GM19238 (cell line): ENCODE measurements around the gene MIER1.
"Not testable (repeated sequence)": the region's sequence is repeated elsewhere in the genome, so short reads cannot be mapped to it uniquely, and the experiment has no call there.

Source experiments
- DNase-seq: peaks from one replicate; pipeline ENCODE4 v3.0.0; 2011; ENCODE audit warnings: low spot score; ENCODE audit not compliant: insufficient read length

MIER1 gene

DNA sequence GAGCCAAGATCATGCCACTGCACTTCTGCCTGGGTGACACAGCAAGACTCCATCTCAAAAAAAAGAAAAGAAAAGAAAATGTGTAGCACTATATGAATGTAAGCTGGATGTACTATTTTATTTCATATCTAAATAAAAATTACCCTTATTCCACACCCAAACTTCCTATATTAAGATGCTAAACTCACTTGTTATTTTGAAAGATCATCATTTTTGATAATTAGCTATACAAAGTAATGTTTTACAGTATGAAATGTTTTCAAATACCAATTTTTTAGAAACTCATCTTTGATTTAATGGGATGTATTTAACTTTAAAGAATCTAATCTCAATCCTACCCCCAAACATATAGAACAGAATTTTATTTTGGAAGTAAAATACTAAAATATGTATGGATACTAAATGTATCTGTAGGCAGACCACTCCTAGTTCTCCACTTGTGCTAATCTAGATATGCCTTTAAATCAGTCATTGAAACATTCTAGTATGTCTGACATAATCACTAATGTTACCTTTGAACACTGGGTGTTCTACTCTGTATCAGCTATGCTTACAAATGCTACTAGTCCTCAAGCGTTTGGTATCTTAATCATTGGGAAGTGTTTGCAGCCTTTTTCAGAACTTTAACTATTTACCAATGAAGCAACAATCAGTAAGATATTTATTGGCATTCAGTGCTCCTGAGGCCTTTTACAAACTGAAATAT lies 12.9 kb downstream of the MIER1 start:
- DNase-seq, result no peak

DNA sequence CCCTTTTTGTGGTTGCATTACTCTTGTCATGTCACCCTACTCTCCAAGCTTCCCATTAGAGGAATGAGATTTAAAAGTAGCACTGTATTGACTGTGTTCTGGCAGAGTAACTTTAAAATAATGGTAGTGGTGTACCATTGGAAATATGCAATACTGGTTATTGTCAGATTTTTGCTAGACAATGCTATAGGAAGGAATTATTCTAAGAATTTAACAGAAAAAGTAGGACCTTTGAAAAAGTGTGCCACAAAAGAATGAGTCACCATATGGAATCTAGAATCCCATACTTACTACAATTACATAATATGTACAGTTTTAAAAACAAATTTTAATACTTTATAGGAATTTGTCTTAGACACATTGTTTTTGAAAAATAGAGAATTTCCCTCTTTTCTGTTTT lies 13.8 kb downstream of the MIER1 start:
- DNase-seq, result no peak

DNA sequence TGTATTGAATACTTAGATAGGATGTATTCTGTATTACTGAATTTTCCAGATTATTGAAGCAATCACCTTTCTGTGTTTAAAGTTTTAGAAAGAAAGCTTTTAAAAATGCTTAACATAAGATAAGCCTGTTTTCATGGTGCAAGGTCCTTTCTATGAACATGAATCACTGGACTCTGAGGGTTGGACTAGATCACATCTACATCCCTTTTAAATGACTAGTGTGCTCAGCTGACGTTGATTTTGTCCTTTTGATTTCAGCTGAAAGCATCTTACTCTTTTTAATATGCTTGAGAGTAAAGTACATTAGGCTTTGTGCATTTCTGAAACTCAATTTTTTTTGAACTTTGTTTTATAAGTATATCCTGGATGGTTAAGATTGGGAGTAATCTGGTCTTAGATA lies 16.2 kb downstream of the MIER1 start:
- no peak for DNase-seq

DNA sequence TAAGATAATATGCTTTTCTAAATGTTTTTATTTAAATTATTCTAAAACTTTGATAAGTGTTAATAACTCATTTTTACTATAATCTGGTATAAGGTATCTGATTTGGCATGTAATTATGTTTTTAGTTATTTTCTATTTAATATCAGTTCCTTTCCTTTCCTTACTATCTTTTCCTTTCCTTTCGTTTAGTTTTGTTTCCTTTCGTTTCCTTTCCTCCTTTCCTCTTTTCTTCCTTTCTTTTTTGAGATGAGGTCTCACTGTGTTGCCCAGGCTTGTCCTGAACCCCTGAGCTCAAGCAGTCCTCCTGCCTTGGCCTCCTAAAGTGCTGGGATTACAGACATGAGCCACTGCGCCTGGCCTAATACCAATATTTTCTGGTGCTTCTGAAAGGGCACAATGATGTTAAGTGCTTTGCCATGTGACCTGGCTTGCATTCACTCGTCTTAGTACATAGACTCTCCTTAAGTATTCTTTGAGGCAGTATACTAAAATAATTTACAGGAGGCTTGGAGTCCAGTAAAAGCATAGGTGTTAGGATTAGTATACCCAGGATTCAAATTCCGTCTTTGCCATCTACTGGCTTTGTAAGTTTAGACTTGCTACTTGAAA lies 18.7 kb downstream of the MIER1 start:
- DNase-seq, result no peak

DNA sequence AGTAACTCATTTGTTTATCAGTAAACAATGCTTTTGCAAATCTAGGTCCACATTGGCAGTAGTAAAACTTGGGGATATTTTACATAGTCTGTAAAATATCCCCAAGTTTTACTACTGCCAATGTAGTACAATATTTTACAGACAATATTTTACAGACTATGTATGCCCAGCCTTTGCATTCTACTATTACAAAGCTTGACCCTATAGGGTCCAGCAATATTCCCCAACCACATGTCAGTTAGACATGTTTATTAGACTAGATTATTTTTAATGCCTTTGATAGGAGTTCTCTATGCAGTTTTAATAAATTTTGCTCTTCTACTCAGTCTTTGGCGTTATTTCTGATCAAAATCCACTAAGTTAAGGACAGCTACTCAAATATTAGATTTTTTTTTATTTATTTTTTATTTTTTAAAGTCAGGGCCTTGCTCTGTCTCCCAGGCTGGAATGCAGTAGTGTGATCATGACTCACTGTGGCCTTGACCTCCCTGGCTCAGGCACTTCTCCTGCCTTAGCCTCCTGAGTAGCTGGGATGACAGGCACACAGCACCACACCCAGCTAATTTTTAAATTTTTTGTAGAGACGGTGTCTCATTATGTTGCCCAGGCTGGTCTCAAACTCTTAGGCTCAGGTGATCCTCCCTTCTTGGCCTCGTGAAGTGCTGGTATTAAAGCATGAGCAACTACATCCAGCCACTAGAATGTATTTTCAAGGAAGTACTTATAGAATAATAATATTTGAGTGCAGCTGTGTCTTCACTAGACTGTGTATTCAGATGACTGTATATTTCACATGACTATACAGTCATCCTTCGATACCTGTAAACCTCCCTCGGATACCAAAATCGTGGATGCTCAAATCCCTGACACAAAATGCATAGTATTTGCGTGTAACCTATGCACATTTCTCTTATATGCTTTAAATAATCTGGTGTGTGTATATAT lies 19.8 kb downstream of the MIER1 start:
- no peak for DNase-seq

DNA sequence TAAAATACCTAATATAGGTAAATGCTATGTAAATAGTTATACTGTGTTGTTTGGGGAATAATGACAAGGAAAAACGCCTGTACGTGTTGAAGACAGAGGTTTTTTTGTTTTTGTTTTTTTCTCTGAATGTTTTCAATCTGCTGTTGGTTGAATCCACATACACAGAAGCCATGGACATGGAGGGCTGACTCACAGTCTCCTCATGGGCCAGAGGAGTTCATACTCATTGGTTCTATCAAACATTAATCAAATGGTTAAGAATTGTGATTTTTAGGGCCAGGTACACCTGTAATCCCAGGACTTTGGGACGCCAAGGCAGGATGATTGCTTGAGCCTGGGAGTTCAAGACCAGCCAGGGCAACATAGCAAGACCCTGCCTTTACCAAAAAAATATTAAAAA lies 20.5 kb downstream of the MIER1 start:
- no peak for DNase-seq

DNA sequence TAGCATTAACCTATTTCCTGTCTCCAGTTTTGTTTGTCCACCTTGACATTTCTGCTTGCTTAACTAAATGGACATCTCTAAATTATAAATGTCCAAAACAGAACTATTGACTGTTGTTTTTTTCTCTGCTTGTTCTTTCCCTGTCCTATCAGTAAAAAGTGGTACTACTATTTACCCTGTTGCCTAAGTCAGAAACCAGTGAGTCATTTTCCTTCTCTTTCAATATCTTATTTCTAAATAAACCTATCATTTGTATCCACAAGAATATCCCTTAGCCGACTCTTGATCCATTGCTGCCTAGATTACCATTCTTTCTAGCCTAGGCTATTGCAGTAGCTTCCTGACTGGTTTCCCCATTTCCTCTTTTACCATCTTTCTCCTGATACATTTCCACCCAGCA lies 22.5 kb downstream of the MIER1 start:
- DNase-seq, result no peak

DNA sequence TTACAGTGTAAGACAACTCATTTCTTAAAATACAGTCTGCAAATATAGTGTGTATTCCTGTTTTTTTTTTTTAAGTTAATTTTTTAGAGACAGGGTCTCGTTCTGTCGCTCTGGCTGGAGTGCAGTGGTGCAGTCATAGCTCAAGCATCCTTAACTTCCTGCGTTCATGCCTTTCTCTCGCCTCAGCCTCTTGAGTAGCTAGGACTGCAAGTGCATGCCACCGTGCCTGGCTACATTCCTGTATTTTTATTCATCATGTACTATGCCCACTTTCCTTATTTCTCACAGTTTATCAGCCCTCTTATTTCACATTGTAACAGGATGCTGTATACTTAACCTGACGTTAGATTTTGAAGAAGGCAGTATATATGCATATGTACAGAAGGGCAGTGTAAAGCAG lies 26.7 kb downstream of the MIER1 start:
- DNase-seq, result no peak

DNA sequence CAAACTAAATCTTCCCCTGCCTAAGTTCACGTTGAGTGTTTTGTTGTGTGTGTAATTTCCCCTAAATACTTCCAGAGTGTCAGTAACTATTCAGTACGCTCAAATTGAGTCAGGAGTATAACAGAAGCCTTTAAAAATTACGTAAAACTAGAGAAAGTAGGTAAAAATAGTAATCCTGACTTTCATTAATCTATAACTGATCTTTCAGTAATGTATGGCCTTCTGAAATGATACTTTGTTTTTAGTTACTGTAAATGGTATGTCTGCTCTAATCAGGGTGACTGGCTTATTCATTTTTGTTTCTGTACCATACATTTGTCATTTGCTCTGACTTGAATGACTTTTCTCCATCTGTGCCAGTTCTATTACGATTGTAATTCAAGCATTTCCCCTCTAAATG lies 29.4 kb downstream of the MIER1 start:
- DNase-seq, result no peak

DNA sequence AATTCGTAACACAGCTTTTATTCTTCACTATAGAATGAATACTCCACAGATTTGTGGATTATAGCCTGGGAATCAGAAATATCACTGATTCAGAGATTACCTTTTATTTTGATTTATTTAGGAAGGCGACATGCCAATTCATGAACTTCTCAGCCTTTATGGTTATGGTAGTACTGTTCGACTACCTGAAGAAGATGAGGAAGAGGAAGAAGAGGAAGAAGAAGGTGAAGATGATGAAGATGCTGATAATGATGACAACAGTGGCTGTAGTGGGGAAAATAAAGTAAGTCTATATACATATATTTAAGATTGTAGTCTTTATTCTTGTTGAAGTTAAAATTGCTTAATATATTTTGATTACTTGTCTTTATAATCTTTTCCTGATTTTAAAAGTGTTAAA lies 33.1 kb downstream of the MIER1 start:
- no peak for DNase-seq

DNA sequence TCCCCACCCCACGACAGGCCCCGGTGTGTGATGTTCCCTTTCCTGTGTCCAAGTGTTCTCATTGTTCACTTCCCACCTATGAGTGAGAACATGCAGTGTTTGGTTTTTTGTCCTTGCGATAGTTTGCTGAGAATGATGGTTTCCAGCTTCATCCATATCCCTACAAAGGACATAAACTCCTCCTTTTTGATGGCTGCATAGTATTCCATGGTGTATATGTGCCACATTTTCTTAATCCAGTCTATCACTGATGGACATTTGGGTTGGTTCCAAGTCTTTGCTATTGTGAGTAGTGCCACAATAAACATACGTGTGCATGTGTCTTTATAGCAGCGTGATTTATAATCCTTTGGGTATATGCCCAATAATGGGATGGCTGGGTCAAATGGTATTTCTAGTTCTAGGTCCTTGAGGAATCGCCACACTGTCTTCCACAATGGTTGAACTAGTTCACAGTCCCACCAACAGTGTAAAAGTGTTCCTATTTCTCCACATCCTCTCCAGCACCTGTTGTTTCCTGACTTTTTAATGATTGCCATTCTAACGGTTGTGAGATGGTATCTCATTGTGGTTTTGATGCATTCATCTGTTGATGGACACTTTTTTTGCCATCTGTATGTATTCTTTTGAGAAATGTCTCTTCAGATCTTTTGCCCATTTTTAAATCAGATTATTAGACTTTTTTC lies 41.5 kb downstream of the MIER1 start:
- DNase-seq, result not testable (repeated sequence)

DNA sequence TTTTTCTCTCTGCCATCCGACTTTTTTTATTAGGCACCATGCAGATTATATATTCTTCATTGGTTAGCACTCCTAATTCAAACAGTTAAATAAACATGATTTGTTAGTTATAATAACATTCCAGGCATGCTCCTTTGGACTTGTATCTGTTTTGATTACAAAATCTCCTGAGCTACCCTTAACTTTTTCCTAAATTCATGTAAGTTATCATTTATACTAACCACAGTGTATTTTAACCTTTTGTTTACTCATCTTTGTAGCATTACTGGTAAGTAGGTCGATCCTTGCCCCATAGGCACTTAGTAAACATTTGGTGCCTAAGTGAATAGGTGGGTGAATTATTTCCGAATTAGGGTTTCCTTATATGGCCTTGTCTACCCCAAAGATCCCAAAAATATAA lies 43.8 kb downstream of the MIER1 start:
- no peak for DNase-seq

DNA sequence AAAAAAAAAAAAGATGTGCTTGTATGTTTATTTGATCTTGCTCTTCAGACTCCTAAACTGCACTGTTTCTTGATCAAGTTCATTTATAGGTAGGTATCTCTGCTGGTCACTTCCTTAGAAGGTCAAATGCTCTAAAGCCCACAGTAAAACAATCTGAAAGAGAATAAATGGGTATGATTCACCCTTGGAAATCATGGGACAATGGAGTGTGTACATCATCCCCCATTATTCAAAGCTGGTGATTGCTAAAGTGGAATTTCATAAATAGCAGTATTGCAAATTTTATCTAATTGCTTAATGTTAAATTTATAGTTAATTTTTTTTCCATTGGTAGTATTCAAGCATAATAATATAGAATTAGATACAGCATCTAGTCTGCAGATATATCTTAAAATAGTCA lies 53.4 kb downstream of the MIER1 start:
- DNase-seq, result no peak

DNA sequence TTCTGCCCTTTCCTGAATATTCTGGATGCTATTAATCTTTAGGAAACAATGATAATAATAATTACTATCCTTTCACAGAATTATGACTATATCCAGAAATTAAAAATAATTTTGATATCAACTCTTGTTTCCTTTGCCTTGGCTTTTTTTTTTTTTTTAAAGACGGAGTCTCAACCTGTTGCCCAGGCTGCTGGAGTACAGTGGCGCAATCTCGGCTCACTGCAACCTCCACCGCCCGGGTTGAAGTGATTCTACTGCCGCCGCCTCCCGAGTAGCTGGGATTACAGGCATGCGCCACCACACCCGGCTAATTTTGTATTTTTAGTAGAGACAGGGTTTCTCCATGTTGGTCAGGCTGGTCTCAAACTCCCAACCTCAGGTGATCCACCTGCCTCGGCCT lies 54.8 kb downstream of the MIER1 start:
- DNase-seq, result not testable (repeated sequence)

DNA sequence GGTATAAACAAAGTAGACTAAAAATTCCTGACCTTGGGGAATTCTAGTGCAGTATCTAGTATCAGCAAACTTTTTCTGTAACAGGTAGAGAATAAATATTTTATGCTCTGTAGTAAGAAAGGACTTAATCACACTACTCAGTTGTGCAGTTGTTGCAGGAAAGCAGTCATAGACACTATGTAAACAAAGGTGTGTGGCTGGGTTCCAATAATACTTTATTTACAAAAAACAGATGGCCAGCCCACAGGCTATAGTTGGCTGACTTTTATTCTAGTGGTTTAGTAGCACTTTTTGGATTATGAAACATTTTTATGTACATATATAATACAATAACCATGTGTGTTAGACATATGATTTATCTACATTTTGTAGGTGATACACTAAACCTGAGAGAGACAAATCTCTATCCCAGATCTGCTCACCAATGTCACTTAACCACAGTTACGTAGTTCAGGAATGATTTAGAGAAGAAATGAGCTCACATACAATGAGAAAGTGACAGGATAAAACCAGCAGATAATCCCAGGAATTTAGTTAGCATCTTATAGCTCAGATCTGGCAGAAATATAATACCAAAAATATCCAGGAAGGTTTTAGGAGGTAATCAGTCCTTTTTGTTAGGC lies 56.1 kb downstream of the MIER1 start:
- no peak for DNase-seq

DNA sequence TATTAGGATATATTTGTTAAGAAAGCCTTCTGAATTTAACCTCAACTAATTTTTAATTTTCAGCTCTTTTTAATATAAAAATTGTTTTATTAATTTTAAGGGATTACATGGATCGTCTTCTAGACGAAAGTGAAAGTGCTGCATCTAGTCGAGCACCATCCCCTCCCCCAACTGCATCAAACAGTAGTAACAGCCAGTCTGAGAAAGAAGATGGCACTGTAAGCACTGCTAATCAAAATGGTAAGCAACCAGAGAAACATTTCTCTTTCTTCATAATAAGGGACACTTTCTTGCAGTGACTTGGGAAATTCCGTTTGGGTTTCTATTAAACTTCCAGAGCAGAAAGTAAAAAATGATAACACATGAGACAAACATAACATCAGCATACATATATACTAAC lies 56.9 kb downstream of the MIER1 start:
- no peak for DNase-seq

DNA sequence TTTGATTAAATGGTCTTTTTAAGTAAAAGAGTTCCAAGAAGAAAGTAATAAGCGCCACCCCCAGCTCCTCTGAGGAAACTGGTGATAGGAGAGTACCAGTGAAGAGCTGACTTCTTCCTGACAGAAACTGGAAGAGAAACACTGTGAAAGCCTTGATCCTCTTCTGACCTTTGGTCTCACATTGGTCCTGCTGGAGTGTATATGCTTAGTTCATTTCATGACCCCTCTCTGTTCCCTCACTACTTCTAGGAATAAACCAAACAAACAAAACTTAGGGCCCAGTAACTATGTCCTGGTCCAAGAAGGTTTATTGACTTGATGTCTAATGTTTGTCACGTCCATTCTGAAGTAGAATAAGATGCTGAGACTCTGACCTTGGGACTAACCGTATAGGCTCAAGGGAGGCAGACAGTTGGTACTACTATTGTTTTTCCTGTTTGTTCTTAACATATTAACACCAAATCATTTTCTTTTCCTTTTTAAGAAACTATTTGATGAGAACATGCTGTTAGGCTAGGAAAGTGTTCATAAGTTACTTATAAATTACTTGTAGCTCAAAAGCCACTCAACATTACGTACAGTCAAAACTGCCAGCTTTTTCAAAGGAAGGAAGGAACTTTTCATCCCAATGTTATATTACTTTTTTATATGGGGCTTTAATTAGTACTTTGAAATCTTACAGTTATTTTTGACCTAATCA lies 57.9 kb downstream of the MIER1 start:
- no peak for DNase-seq

DNA sequence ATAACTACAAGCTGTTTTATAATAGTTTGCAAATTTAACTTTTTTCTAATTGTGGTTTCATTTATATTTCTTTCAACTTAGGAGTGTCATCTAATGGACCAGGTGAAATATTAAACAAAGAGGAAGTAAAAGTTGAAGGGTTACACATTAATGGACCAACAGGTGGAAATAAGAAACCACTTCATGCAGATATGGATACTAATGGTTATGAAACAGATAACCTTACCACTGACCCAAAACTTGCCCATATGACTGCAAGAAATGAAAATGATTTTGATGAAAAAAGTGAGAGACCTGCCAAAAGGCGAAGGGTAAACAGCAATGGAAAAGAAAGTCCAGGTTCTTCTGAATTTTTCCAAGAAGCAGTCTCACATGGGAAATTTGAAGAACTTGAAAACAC lies 59.7 kb downstream of the MIER1 start:
- DNase-seq, result no peak

DNA sequence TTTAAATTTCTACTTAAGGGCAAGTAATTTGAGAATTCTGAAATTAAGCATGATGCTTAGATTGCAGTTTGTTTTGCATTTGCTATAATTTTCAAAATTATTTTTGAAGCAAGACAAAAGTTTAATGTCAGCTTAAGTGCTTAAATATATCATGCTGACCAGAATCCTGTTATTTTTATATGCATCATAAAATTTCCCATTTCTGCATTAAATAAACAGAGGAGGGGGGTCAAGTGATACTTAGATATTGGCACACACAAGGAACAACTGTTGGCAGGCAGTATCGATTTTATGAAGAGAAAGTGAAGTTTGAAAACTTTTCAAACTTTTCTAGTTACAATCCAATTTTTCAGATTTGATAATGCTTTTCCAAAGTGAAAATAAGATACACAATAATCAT lies 61.0 kb downstream of the MIER1 start:
- no peak for DNase-seq

DNA sequence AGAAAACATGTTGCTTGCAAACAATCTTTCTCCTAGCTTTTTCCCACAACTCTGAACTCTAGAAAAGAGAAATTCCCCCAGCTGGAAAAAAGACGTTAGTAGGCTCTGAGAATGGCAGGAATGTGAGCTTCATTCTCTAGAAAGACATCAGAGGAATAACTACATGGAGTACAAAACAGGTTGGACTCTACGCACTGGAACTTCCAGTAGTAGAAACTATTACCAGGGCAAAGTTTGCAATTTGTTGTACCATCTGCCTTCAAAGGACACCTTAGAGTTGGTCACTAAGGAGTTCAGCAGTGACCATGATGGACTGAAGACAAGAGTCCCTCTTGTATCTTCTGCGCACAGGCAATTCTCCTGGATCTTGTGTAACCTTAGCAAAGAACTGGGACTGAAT lies 68.3 kb downstream of the MIER1 start:
- no peak for DNase-seq
